CD14-positive monocyte (primary cell): Measurements from ENCODE around the gene SATB1. TPM values are rescaled to one million over a fixed set of nuclear protein-coding genes. Genes with fewer than 3 reads are reported as not detected.

Experiments
- DNase-seq, 3 donors: peaks; one replicate each; pipeline ENCODE4 v3.0.0-alpha.2; 2011 to 2022
- H2AFZ ChIP-seq: 2 replicates; pipeline ENCODE4 v1.6.0; 2012; ENCODE audit warnings: mild to moderate bottlenecking, low read depth, low read length, inconsistent platforms; ENCODE audit not compliant: insufficient read depth, poor library complexity, severe bottlenecking
- H3K27ac ChIP-seq, 2 donors: 1 replicate in 1 of 2; 2 replicates in 1 of 2; pipeline ENCODE4 v1.5.1; 2012 to 2013; ENCODE audit warnings: low read length in 2 of 2, control low read depth in 1 of 2, inconsistent platforms in 1 of 2, low read depth in 1 of 2, mild to moderate bottlenecking in 1 of 2
- H3K27me3 ChIP-seq, 2 donors: one replicate each; pipeline versions ENCODE4 v1.6.0 to v1.6.1; 2011 to 2013; ENCODE audit warnings: low read length in 2 of 2; ENCODE audit not compliant: control insufficient read depth in 2 of 2, insufficient read depth in 2 of 2
- H3K36me3 ChIP-seq, 2 donors: replicated peaks in 1 of 2; 1 replicate in 1 of 2; 2 replicates in 1 of 2; pipeline versions ENCODE4 v1.5.1 to v1.6.1; 2012 to 2013; ENCODE audit warnings: low read length in 2 of 2, control low read depth in 1 of 2, inconsistent platforms in 1 of 2, mild to moderate bottlenecking in 1 of 2; ENCODE audit not compliant: insufficient read depth in 2 of 2, control insufficient read depth in 1 of 2
- H3K4me1 ChIP-seq, 2 donors: 1 replicate in 1 of 2; 2 replicates in 1 of 2; pipeline versions ENCODE4 v1.5.1 to v1.6.1; 2012 to 2013; ENCODE audit warnings: low read length in 2 of 2, control low read depth in 1 of 2, inconsistent platforms in 1 of 2, mild to moderate bottlenecking in 1 of 2, moderate library complexity in 1 of 2; ENCODE audit not compliant: insufficient read depth in 2 of 2, control insufficient read depth in 1 of 2
- H3K4me2 ChIP-seq: replicated peaks from 2 replicates; pipeline ENCODE3; 2012; ENCODE audit warnings: low read length, moderate library complexity, mild to moderate bottlenecking; ENCODE audit not compliant: poor library complexity, severe bottlenecking; ENCODE audit errors: extremely low read depth
- H3K4me3 ChIP-seq, 3 experiments: fragments of 200-600 bp in 1 of 3; sonication (generic) in 1 of 3; replicated peaks in 1 of 3; 1 replicate in 2 of 3; 2 replicates in 1 of 3; pipeline ENCODE4 v1.5.1; 2011 to 2013; ENCODE audit warnings: low read length in 3 of 3, mild to moderate bottlenecking in 3 of 3, control low read depth in 2 of 3, low read depth in 2 of 3, inconsistent platforms in 1 of 3, moderate library complexity in 1 of 3
- H3K79me2 ChIP-seq: 2 replicates; pipeline ENCODE4 v1.6.0; 2012; ENCODE audit warnings: mild to moderate bottlenecking, control low read depth, inconsistent platforms, low read length, moderate library complexity; ENCODE audit not compliant: insufficient read depth
- H3K9ac ChIP-seq: 2 replicates; pipeline ENCODE4 v1.6.0; 2017; ENCODE audit warnings: low read length, mild to moderate bottlenecking; ENCODE audit not compliant: insufficient read depth, poor library complexity, severe bottlenecking
- H3K9me3 ChIP-seq, 2 donors: replicated peaks in 1 of 2; 1 replicate in 1 of 2; 2 replicates in 1 of 2; pipeline versions ENCODE4 v1.5.1 to v1.6.1; 2012 to 2013; ENCODE audit warnings: low read length in 2 of 2, control low read depth in 1 of 2; ENCODE audit not compliant: control insufficient read depth in 1 of 2, insufficient read depth in 1 of 2
- H4K20me1 ChIP-seq: 2 replicates; pipeline ENCODE4 v1.6.0; 2012; ENCODE audit warnings: mild to moderate bottlenecking, low read length, control low read depth, moderate library complexity; ENCODE audit not compliant: insufficient read depth
- H3K27ac Mint-ChIP-seq, 7 donors: one replicate each; pipeline ENCODE4 v1.8.0; 2020; ENCODE audit warnings: mild to moderate bottlenecking in 7 of 7, mixed read lengths in 7 of 7, moderate library complexity in 6 of 7, inconsistent platforms in 2 of 7
- H3K27me3 Mint-ChIP-seq, 3 donors: one replicate each; pipeline ENCODE4 v1.8.0; 2021 to 2022; ENCODE audit warnings: low read depth in 3 of 3, mild to moderate bottlenecking in 3 of 3, mixed read lengths in 3 of 3, moderate library complexity in 3 of 3, inconsistent platforms in 1 of 3
- H3K36me3 Mint-ChIP-seq, 2 donors: one replicate each; pipeline ENCODE4 v1.8.0; 2020; ENCODE audit warnings: mixed read lengths in 2 of 2, inconsistent platforms in 1 of 2, mild to moderate bottlenecking in 1 of 2
- H3K4me1 Mint-ChIP-seq: one replicate; pipeline ENCODE4 v1.8.0; 2020; ENCODE audit warnings: mild to moderate bottlenecking, mixed read lengths
- H3K4me3 Mint-ChIP-seq, 2 donors: one replicate each; pipeline ENCODE4 v1.8.0; 2020; ENCODE audit warnings: mild to moderate bottlenecking in 2 of 2, mixed read lengths in 2 of 2, moderate library complexity in 1 of 2
- H3K9me3 Mint-ChIP-seq, 7 donors: one replicate each; pipeline ENCODE4 v1.8.0; 2020 to 2022; ENCODE audit warnings: mixed read lengths in 7 of 7, mild to moderate bottlenecking in 6 of 7, moderate library complexity in 6 of 7, inconsistent platforms in 2 of 7
- WGBS: methylation state at CpG from one replicate; pipeline ENCODE4 v1.1.5; 2013; ENCODE audit warnings: missing lambda C conversion rate; ENCODE audit not compliant: insufficient coverage; 5-methylcytosine and 5-hydroxymethylcytosine counted together
- intact Hi-C, 2 donors: fragments of 100-400 bp; cut with micrococcal nuclease; formaldehyde crosslinking; loops; one replicate each; pipeline versions ENCODE4 v1.15.0 to v1.15.1; 2023
- polyA plus RNA-seq, 3 donors: library from polyadenylated mRNA; depleted of rRNA in 1 of 3; unstranded in 2 of 3; stranded (reverse) in 1 of 3; fragments of 300-500 nt in 2 of 3; fragments of >200 nt in 1 of 3; fragmentation: Illumina TruSeq in 2 of 3; gene quantifications; 1 replicate in 2 of 3; 2 replicates in 1 of 3; pipeline ENCODE4 v1.2.3, GENCODE V29; 2012 to 2021
- TF ChIP-seq, protein P1 (sequence below): fragments of 200-600 bp; IDR thresholded peaks from one replicate; pipeline ENCODE4 v1.8.0; 2022; ENCODE audit warnings: antibody characterized with exemption, mild to moderate bottlenecking

Gene SATB1
- polyA plus RNA-seq, 3 donors: 4.3 to 35.3 (median 6.9) TPM

DNA sequence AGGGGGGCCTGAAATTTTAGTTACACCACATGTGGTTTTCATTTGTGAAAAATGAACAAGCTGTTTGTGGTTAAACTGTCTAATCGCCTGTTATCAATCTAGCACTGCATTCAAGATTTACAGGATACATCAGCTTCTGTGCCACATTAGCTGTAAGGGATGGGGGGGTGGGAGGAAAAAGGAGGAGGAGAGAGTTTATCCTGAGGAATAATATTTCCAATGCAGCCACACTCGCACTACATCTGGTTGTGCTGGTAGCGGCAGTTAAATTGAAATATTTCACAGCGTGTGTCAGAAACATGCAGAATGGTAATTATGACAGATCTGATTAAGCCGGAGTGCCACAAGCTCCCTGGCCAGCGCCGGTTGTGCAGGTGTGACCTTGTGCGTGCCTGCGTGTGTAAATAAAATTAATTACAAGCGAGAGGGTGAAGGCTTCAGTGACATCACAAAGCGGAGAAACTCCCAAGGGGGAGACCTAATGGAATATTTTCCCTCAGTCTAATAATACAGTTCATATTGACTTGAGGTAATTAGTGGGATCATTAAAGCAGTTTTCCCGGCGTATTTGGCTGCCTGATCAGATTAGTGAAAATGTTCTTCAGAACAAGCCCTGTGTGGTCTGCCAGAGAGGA, 55.5 kb downstream of the SATB1 start:
- H4K20me1 ChIP-seq: no peaks in the 10 kb centered on the region
- WGBS: 4% methylated on average over 8 of the region's 13 CpGs
- H3K4me2 ChIP-seq: no peak overlapping the region
- H3K27ac ChIP-seq: no peak overlapping the region
- no peak overlapping the region for H3K9ac ChIP-seq
- TF ChIP-seq, protein P1, sequence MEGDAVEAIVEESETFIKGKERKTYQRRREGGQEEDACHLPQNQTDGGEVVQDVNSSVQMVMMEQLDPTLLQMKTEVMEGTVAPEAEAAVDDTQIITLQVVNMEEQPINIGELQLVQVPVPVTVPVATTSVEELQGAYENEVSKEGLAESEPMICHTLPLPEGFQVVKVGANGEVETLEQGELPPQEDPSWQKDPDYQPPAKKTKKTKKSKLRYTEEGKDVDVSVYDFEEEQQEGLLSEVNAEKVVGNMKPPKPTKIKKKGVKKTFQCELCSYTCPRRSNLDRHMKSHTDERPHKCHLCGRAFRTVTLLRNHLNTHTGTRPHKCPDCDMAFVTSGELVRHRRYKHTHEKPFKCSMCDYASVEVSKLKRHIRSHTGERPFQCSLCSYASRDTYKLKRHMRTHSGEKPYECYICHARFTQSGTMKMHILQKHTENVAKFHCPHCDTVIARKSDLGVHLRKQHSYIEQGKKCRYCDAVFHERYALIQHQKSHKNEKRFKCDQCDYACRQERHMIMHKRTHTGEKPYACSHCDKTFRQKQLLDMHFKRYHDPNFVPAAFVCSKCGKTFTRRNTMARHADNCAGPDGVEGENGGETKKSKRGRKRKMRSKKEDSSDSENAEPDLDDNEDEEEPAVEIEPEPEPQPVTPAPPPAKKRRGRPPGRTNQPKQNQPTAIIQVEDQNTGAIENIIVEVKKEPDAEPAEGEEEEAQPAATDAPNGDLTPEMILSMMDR: no peak
- H3K36me3 ChIP-seq: peaks cover 20 to 54% of the 10 kb centered on the region in 2 donors
- no peak overlapping the region for H3K4me3 ChIP-seq
- H3K27me3 ChIP-seq: no peaks in the 10 kb centered on the region
- no peaks in the 10 kb centered on the region for H3K9me3 Mint-ChIP-seq
- H3K4me3 Mint-ChIP-seq: no peak overlapping the region
- H2AFZ ChIP-seq: no peak overlapping the region
- H3K4me1 ChIP-seq: no peaks in the 10 kb centered on the region
- H3K9me3 ChIP-seq: no peaks in the 10 kb centered on the region
- peaks cover 35 to 39% of the 10 kb centered on the region in 2 donors for H3K36me3 Mint-ChIP-seq
- no peak for DNase-seq
- H3K27me3 Mint-ChIP-seq: no peaks in the 10 kb centered on the region
- peaks cover 8% of the 10 kb centered on the region for H3K4me1 Mint-ChIP-seq
- intact Hi-C loops: no loop called here
- H3K79me2 ChIP-seq: no peaks in the 10 kb centered on the region
- no peak overlapping the region for H3K27ac Mint-ChIP-seq

DNA sequence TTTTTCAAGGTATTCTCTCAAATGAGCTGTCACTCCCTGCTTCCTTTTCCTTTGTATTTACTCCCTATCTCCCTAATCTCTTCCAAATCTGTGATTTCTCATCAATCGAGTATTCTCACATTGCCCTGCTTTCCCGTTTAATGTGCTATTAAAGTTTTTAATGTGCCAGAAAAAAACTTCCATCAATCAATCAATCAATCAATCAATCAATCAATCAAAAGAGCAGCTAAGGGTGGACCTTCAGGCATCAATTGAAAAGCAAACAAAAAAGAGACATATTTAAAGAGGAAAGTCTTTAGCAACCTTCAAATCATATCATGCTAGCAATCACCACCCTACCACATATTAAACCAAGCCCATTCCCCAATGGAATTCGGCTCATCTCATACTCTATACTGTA, 58.9 kb downstream of the SATB1 start:
- H3K4me2 ChIP-seq: no peak overlapping the region
- H3K27ac ChIP-seq: no peak overlapping the region
- H3K9ac ChIP-seq: no peak overlapping the region
- H3K4me1 Mint-ChIP-seq: peaks cover 8% of the 10 kb centered on the region
- peaks cover 7 to 31% of the 10 kb centered on the region in 2 donors for H3K36me3 ChIP-seq
- TF ChIP-seq, protein P1: no peak
- H3K9me3 Mint-ChIP-seq: no peaks in the 10 kb centered on the region
- peaks cover 28 to 30% of the 10 kb centered on the region in 2 donors for H3K36me3 Mint-ChIP-seq
- H3K4me3 Mint-ChIP-seq: no peak overlapping the region
- DNase-seq: no peak
- WGBS: 100% methylated on average over 1 of the region's 3 CpGs
- H3K27ac Mint-ChIP-seq: no peak overlapping the region
- H3K79me2 ChIP-seq: no peaks in the 10 kb centered on the region
- no peaks in the 10 kb centered on the region for H3K4me1 ChIP-seq
- H3K27me3 ChIP-seq: no peaks in the 10 kb centered on the region
- H3K4me3 ChIP-seq: no peak overlapping the region
- H2AFZ ChIP-seq: no peak overlapping the region
- H3K9me3 ChIP-seq: no peaks in the 10 kb centered on the region
- intact Hi-C loops: no loop called here
- H4K20me1 ChIP-seq: no peaks in the 10 kb centered on the region
- no peaks in the 10 kb centered on the region for H3K27me3 Mint-ChIP-seq
